CMK (cell line): ENCODE measurements around the gene ZNF652.
"Not testable (repeated sequence)": the region's sequence is repeated elsewhere in the genome, so short reads cannot be mapped to it uniquely, and the experiment has no call there.

Experiments used
- DNase-seq: peaks from one replicate; pipeline ENCODE4 v3.0.0-alpha.2; 2010; ENCODE audit warnings: low read depth

Gene ZNF652

GRCh38 chr17:49315551-49316257, 46.3 kb downstream of the ZNF652 start:
- peak; percentile 36 for DNase-seq

- no peak for DNase-seq
Observed at GRCh38 chr17:49312722-49313121, 49.3 kb downstream of the ZNF652 start.

GRCh38 chr17:49299996-49300395, 62.1 kb downstream of the ZNF652 start:
- DNase-seq = no peak

GRCh38 chr17:49298371-49298976, 63.6 kb downstream of the ZNF652 start:
- DNase-seq = no peak

- no peak for DNase-seq
Observed at GRCh38 chr17:49297141-49297540, 64.9 kb downstream of the ZNF652 start.

- DNase-seq = no peak
Observed at GRCh38 chr17:49294122-49294521, 67.9 kb downstream of the ZNF652 start.

GRCh38 chr17:49292901-49293300, 69.1 kb downstream of the ZNF652 start:
- no peak for DNase-seq

GRCh38 chr17:49291929-49292328, 70.1 kb downstream of the ZNF652 start:
- DNase-seq = no peak

GRCh38 chr17:49290690-49291359, 71.2 kb downstream of the ZNF652 start:
- DNase-seq = no peak

- no peak for DNase-seq
Observed at GRCh38 chr17:49288388-49288787, 73.7 kb downstream of the ZNF652 start.

- no peak for DNase-seq
Observed at GRCh38 chr17:49287481-49287880, 74.6 kb downstream of the ZNF652 start.

- DNase-seq = not testable (repeated sequence)
Observed at GRCh38 chr17:49286261-49286973, 75.6 kb downstream of the ZNF652 start.

GRCh38 chr17:49285716-49286115, 76.3 kb downstream of the ZNF652 start:
- DNase-seq = no peak

GRCh38 chr17:49280918-49281317, 81.1 kb downstream of the ZNF652 start:
- no peak for DNase-seq

- no peak for DNase-seq
Observed at GRCh38 chr17:49280061-49280460, 82.0 kb downstream of the ZNF652 start.

- not testable (repeated sequence) for DNase-seq
Observed at GRCh38 chr17:49279263-49280015, 82.6 kb downstream of the ZNF652 start.

- no peak for DNase-seq
Observed at GRCh38 chr17:49278076-49278475, 84.0 kb downstream of the ZNF652 start.

GRCh38 chr17:49277638-49278037, 84.4 kb downstream of the ZNF652 start:
- DNase-seq = no peak

GRCh38 chr17:49275981-49276380, 86.1 kb downstream of the ZNF652 start:
- DNase-seq = not testable (repeated sequence)

- no peak for DNase-seq
Observed at GRCh38 chr17:49269356-49269755, 92.7 kb downstream of the ZNF652 start.

GRCh38 chr17:49267912-49268311, 94.1 kb downstream of the ZNF652 start:
- no peak for DNase-seq

- no peak for DNase-seq
Observed at GRCh38 chr17:49266233-49266632, 95.8 kb downstream of the ZNF652 start.
